Activated T-helper 17 cell treated with anti-CD3 and anti-CD28 coated beads, Interleukin-2, amount 50 U/mL, for 72 hours (primary cell): ENCODE measurements around the gene IFI27L1. TPM values are rescaled to one million over a fixed set of nuclear protein-coding genes. Genes with fewer than 3 reads are reported as not detected.

ENCODE experiments used
- ATAC-seq: fragments of 150-1000 bp; cut with Tn5 transposase; replicated peaks from 2 replicates; pipeline ENCODE4 v1.10.0; 2021; ENCODE audit warnings: mild to moderate bottlenecking, moderate library complexity
- H3K27ac Mint-ChIP-seq: one replicate; pipeline ENCODE4 v1.8.0; 2022; ENCODE audit warnings: mixed read lengths
- H3K27me3 Mint-ChIP-seq: one replicate; pipeline ENCODE4 v1.8.0; 2022; ENCODE audit warnings: mixed read lengths
- H3K36me3 Mint-ChIP-seq: one replicate; pipeline ENCODE4 v1.8.0; 2022; ENCODE audit warnings: low read depth, mild to moderate bottlenecking, mixed read lengths
- H3K4me1 Mint-ChIP-seq: one replicate; pipeline ENCODE4 v1.8.0; 2022; ENCODE audit warnings: mixed read lengths
- H3K4me3 Mint-ChIP-seq: one replicate; pipeline ENCODE4 v1.8.0; 2022; ENCODE audit warnings: mild to moderate bottlenecking, mixed read lengths
- H3K9me3 Mint-ChIP-seq: one replicate; pipeline ENCODE4 v1.8.0; 2022; ENCODE audit warnings: mixed read lengths
- total RNA-seq, 2 donors: library from RNA; stranded (reverse); gene quantifications; one replicate each; pipeline ENCODE4 v1.2.3, GENCODE V29; 2022

The IFI27L1 gene
- total RNA-seq, 2 donors from 2014 or later = 34.5 to 35.4 TPM

- Mint-ChIP-seq H3K27me3 (peaks cover 3% of the 10 kb centered on the region), H3K27ac (no peak overlapping the region)
- peak; percentile 96 for ATAC-seq
Measured at GRCh38 chr14:94136575-94137331, 55.6 kb downstream of the IFI27L1 start.

GRCh38 chr14:94138251-94138650 is 57.1 kb downstream of the IFI27L1 start:
- no peak for ATAC-seq
- no peak overlapping the region for H3K4me3 Mint-ChIP-seq

More at GRCh38 chr14:94136575-94137331, 55.6 kb downstream of the IFI27L1 start:
- H3K4me1 Mint-ChIP-seq = no peaks in the 10 kb centered on the region
- no peaks in the 10 kb centered on the region for H3K36me3 Mint-ChIP-seq
- H3K9me3 Mint-ChIP-seq = no peaks in the 10 kb centered on the region
- no peak overlapping the region for H3K4me3 Mint-ChIP-seq

GRCh38 chr14:94139006-94139405 is 57.9 kb downstream of the IFI27L1 start:
- Mint-ChIP-seq H3K9me3 (no peaks in the 10 kb centered on the region), H3K27me3 (peaks cover 3% of the 10 kb centered on the region), H3K27ac (no peak overlapping the region), H3K4me3 (no peak overlapping the region), H3K4me1 (no peaks in the 10 kb centered on the region), H3K36me3 (no peaks in the 10 kb centered on the region)
- no peak for ATAC-seq

More at GRCh38 chr14:94138251-94138650, 57.1 kb downstream of the IFI27L1 start:
- peaks cover 3% of the 10 kb centered on the region for H3K27me3 Mint-ChIP-seq
- H3K4me1 Mint-ChIP-seq = no peaks in the 10 kb centered on the region
- H3K36me3 Mint-ChIP-seq = no peaks in the 10 kb centered on the region
- H3K27ac Mint-ChIP-seq = no peak overlapping the region
- H3K9me3 Mint-ChIP-seq = no peaks in the 10 kb centered on the region

- H3K4me3 Mint-ChIP-seq = no peak overlapping the region
- peaks cover 2% of the 10 kb centered on the region for H3K4me1 Mint-ChIP-seq
- no peaks in the 10 kb centered on the region for H3K9me3 Mint-ChIP-seq
- ATAC-seq = no peak
- no peak overlapping the region for H3K27ac Mint-ChIP-seq
- peaks cover 3% of the 10 kb centered on the region for H3K27me3 Mint-ChIP-seq
- H3K36me3 Mint-ChIP-seq = no peaks in the 10 kb centered on the region
Measured at GRCh38 chr14:94139421-94139820, 58.3 kb downstream of the IFI27L1 start.

- no peak for ATAC-seq
- peaks cover 3% of the 10 kb centered on the region for H3K27me3 Mint-ChIP-seq
- no peak overlapping the region for H3K27ac Mint-ChIP-seq
- H3K4me1 Mint-ChIP-seq = peaks cover 12% of the 10 kb centered on the region
- no peak overlapping the region for H3K4me3 Mint-ChIP-seq
- H3K9me3 Mint-ChIP-seq = no peaks in the 10 kb centered on the region
- no peaks in the 10 kb centered on the region for H3K36me3 Mint-ChIP-seq
Measured at GRCh38 chr14:94142247-94142646, 61.1 kb downstream of the IFI27L1 start.

GRCh38 chr14:94142836-94143235 is 61.7 kb downstream of the IFI27L1 start:
- Mint-ChIP-seq H3K27me3 (peaks cover 3% of the 10 kb centered on the region), H3K4me1 (peaks cover 15% of the 10 kb centered on the region), H3K36me3 (no peaks in the 10 kb centered on the region), H3K27ac (no peak overlapping the region), H3K4me3 (no peak overlapping the region), H3K9me3 (no peaks in the 10 kb centered on the region)
- ATAC-seq = no peak

- Mint-ChIP-seq H3K27me3 (peaks cover 3% of the 10 kb centered on the region), H3K4me1 (peaks cover 15% of the 10 kb centered on the region), H3K27ac (no peak overlapping the region), H3K36me3 (no peaks in the 10 kb centered on the region), H3K9me3 (no peaks in the 10 kb centered on the region), H3K4me3 (no peak overlapping the region)
- ATAC-seq = no peak
Measured at GRCh38 chr14:94143239-94143638, 62.1 kb downstream of the IFI27L1 start.

GRCh38 chr14:94143711-94144110 is 62.6 kb downstream of the IFI27L1 start:
- H3K9me3 Mint-ChIP-seq = no peaks in the 10 kb centered on the region
- ATAC-seq = no peak
- peaks cover 15% of the 10 kb centered on the region for H3K4me1 Mint-ChIP-seq
- H3K4me3 Mint-ChIP-seq = no peak overlapping the region
- no peaks in the 10 kb centered on the region for H3K36me3 Mint-ChIP-seq
- H3K27ac Mint-ChIP-seq = no peak overlapping the region
- H3K27me3 Mint-ChIP-seq = peaks cover 3% of the 10 kb centered on the region

GRCh38 chr14:94144765-94145164 is 63.7 kb downstream of the IFI27L1 start:
- H3K27ac Mint-ChIP-seq = no peak overlapping the region
- H3K9me3 Mint-ChIP-seq = no peaks in the 10 kb centered on the region
- no peak overlapping the region for H3K4me3 Mint-ChIP-seq
- no peak for ATAC-seq
- H3K27me3 Mint-ChIP-seq = no peaks in the 10 kb centered on the region
- peaks cover 15% of the 10 kb centered on the region for H3K4me1 Mint-ChIP-seq
- no peaks in the 10 kb centered on the region for H3K36me3 Mint-ChIP-seq

- peaks cover 15% of the 10 kb centered on the region for H3K4me1 Mint-ChIP-seq
- H3K27me3 Mint-ChIP-seq = peaks cover 2% of the 10 kb centered on the region
- no peaks in the 10 kb centered on the region for H3K9me3 Mint-ChIP-seq
- no peak for ATAC-seq
- H3K4me3 Mint-ChIP-seq = no peak overlapping the region
- H3K27ac Mint-ChIP-seq = no peak overlapping the region
- no peaks in the 10 kb centered on the region for H3K36me3 Mint-ChIP-seq
Measured at GRCh38 chr14:94145902-94146527, 64.9 kb downstream of the IFI27L1 start.

Other genes starting within 250 kb of the IFI27L1 start
- not detected for gene FAM181A, start 154.0 kb upstream of the IFI27L1 start, total RNA-seq
- gene ASB2, start 104.7 kb upstream of the IFI27L1 start, total RNA-seq = 10 to 100 TPM; 48.5 to 68.7 TPM
- gene CCDC197, start 84.0 kb upstream of the IFI27L1 start, total RNA-seq = under 1 TPM in 1 of 2 donors, not detected in 1; 0.37 TPM
- gene OTUB2, start 55.0 kb upstream of the IFI27L1 start, total RNA-seq = 10 to 100 TPM in 1 of 2 donors, 1 to 10 TPM in 1; 6.3 to 11.0 TPM
- 100 to 1,000 TPM; 222 to 241 TPM for gene DDX24, start 108 bp upstream of the IFI27L1 start, total RNA-seq
- 1 to 10 TPM; 2.1 to 3.0 TPM for gene IFI27, start 29.4 kb downstream of the IFI27L1 start, total RNA-seq
- gene IFI27L2, start 48.3 kb downstream of the IFI27L1 start, total RNA-seq = 10 to 100 TPM; 58.5 to 58.8 TPM
- 10 to 100 TPM in 1 of 2 donors, 1 to 10 TPM in 1; 1.8 to 68.2 TPM for gene PPP4R4, start 93.0 kb downstream of the IFI27L1 start, total RNA-seq
- not detected for gene SERPINA10, start 212.0 kb downstream of the IFI27L1 start, total RNA-seq
- gene SERPINA6, start 242.0 kb downstream of the IFI27L1 start, total RNA-seq = under 1 TPM in 1 of 2 donors, not detected in 1; 0.61 TPM